22Rv1 (cell line): ENCODE measurements around the gene KIF9.

Experiments
- CTCF ChIP-seq: fragments of 450-650 bp; IDR thresholded peaks from 2 replicates; pipeline ENCODE4 v1.5.1; 2017; ENCODE audit warnings: mild to moderate bottlenecking
- ZFX ChIP-seq: fragments of 450-650 bp; IDR thresholded peaks from 2 replicates; pipeline ENCODE4 v1.6.1; 2017; ENCODE audit warnings: antibody characterized with exemption, borderline replicate concordance

GRCh38 chr3:47261301-47261700 lies 21.3 kb downstream of the KIF9 start:
- TF ChIP-seq CTCF (no peak), ZFX (no peak)
